GM10266 (cell line): ENCODE data around the gene CCDC57.

ENCODE experiments used
- DNase-seq: peaks from one replicate; pipeline ENCODE4 v3.0.0; 2012; ENCODE audit errors: extremely low spot score
- CTCF ChIP-seq: IDR thresholded peaks from 2 replicates; pipeline ENCODE4 v1.5.1; 2012; ENCODE audit warnings: mild to moderate bottlenecking, low read depth; ENCODE audit not compliant: control insufficient read depth, insufficient read depth; ENCODE audit errors: missing control alignments

Gene CCDC57

GRCh38 chr17:82231562-82232321 is 19.1 kb upstream of the CCDC57 start:
- DNase-seq, result no peak
- TF ChIP-seq CTCF, result no peak

- DNase-seq, result no peak
- TF ChIP-seq CTCF, result no peak
These were observed 18.6 kb upstream of the CCDC57 start for GRCh38 chr17:82231312-82231561.

GRCh38 chr17:82230609-82231311 is 18.1 kb upstream of the CCDC57 start:
- peak; percentile 23 for TF ChIP-seq CTCF
- DNase-seq, result peak; percentile 95

GRCh38 chr17:82229698-82230608 is 17.3 kb upstream of the CCDC57 start:
- TF ChIP-seq CTCF, result no peak
- DNase-seq, result no peak

GRCh38 chr17:82228842-82229697 is 16.4 kb upstream of the CCDC57 start, which contains the start of gene SLC16A3:
Gene SLC16A3 (plus strand): TSS chr17:82229042. CDS start chr17:82236009, 6,967 bp downstream.
- TF ChIP-seq CTCF, result no peak
- DNase-seq, result peak; percentile 98

- no peak for TF ChIP-seq CTCF
- peak; percentile 86 for DNase-seq
These were observed 15.7 kb upstream of the CCDC57 start for GRCh38 chr17:82228278-82228841.
